D721Med (cell line): ENCODE results near the gene KCTD1.

Experiments used
- DNase-seq: peaks from one replicate; pipeline ENCODE4 v3.0.0; 2011; ENCODE audit warnings: low spot score; ENCODE audit not compliant: insufficient read length
- FAIRE-seq: peaks from 2 replicates; lab custom pipeline; 2011; peaks lifted over from hg19 to GRCh38; lab: Jason Lieb, UNC
- TF ChIP-seq, protein P1 (sequence below): IDR thresholded peaks from 2 replicates; pipeline ENCODE4 v1.5.1; 2012; ENCODE audit warnings: mild to moderate bottlenecking, control low read depth; ENCODE audit not compliant: insufficient read depth; ENCODE audit errors: missing control alignments

The KCTD1 gene

GRCh38 chr18:26493021-26493420 is 55.3 kb downstream of the KCTD1 start:
- TF ChIP-seq, protein P1, sequence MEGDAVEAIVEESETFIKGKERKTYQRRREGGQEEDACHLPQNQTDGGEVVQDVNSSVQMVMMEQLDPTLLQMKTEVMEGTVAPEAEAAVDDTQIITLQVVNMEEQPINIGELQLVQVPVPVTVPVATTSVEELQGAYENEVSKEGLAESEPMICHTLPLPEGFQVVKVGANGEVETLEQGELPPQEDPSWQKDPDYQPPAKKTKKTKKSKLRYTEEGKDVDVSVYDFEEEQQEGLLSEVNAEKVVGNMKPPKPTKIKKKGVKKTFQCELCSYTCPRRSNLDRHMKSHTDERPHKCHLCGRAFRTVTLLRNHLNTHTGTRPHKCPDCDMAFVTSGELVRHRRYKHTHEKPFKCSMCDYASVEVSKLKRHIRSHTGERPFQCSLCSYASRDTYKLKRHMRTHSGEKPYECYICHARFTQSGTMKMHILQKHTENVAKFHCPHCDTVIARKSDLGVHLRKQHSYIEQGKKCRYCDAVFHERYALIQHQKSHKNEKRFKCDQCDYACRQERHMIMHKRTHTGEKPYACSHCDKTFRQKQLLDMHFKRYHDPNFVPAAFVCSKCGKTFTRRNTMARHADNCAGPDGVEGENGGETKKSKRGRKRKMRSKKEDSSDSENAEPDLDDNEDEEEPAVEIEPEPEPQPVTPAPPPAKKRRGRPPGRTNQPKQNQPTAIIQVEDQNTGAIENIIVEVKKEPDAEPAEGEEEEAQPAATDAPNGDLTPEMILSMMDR: no peak
- DNase-seq (no peak), FAIRE-seq (no peak)

GRCh38 chr18:26491194-26491816 is 57.0 kb downstream of the KCTD1 start:
- no peak for FAIRE-seq
- TF ChIP-seq, protein P1: no peak
- DNase-seq: no peak

GRCh38 chr18:26489881-26490280 is 58.5 kb downstream of the KCTD1 start:
- no peak for DNase-seq
- TF ChIP-seq, protein P1: no peak
- FAIRE-seq: no peak

DNA sequence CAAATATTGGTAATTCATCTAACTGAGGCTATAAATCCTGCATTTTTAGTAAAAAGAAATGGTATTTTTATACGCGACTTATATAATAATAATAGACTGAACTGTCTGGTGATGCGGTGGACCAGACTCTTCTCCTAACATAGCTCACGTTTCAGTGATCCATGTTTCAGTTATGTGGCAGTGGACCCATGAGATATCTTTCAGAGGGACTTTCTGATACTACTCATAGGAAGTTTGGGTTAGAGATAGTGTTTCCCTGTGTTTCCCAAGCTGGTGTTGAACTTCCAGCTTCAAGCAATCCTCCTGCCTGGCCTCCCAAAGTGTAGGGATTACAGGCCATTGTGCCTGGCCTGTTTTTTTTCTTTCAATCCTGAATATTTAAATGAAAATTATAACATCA is 59.2 kb downstream of the KCTD1 start:
- DNase-seq: no peak
- no peak for FAIRE-seq
- TF ChIP-seq, protein P1: no peak

GRCh38 chr18:26488417-26489009 is 59.8 kb downstream of the KCTD1 start:
- FAIRE-seq: no peak
- no peak for DNase-seq
- TF ChIP-seq, protein P1: no peak

GRCh38 chr18:26487437-26487836 is 60.9 kb downstream of the KCTD1 start:
- TF ChIP-seq, protein P1: no peak
- FAIRE-seq (no peak), DNase-seq (no peak)

- TF ChIP-seq, protein P1: no peak
These were observed 64.7 kb downstream of the KCTD1 start for GRCh38 chr18:26483633-26484032.

More at GRCh38 chr18:26483633-26484032, 64.7 kb downstream of the KCTD1 start:
- DNase-seq: no peak
- no peak for FAIRE-seq
